ENCODE results near the gene UGT1A9.

DNA sequence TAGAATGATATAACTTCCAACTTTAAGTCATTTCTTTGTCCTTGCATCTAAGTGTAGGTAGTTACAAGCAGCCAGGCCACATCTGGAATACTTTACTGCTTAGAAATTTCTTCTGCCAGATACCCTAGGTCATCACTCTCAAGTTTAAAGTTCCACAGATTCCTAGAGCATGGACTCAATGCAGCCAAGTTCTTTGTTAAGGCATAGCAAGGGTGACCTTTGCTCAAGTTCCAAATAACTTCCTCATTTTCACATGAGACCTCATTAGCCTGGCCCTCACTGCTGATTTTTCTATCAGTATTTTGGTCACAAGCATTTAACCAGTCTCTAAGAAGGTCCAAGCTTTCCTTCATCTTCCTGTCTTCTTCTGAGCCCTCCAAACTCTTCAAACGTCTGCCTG, 7.8 kb upstream of the UGT1A9 start:
- TF ChIP-seq, protein P1, sequence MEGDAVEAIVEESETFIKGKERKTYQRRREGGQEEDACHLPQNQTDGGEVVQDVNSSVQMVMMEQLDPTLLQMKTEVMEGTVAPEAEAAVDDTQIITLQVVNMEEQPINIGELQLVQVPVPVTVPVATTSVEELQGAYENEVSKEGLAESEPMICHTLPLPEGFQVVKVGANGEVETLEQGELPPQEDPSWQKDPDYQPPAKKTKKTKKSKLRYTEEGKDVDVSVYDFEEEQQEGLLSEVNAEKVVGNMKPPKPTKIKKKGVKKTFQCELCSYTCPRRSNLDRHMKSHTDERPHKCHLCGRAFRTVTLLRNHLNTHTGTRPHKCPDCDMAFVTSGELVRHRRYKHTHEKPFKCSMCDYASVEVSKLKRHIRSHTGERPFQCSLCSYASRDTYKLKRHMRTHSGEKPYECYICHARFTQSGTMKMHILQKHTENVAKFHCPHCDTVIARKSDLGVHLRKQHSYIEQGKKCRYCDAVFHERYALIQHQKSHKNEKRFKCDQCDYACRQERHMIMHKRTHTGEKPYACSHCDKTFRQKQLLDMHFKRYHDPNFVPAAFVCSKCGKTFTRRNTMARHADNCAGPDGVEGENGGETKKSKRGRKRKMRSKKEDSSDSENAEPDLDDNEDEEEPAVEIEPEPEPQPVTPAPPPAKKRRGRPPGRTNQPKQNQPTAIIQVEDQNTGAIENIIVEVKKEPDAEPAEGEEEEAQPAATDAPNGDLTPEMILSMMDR (IDR thresholded peaks at IDR 0.05): no peak
- TF ChIP-seq POLR2A (IDR thresholded peaks at IDR 0.05): no peak
